Spinal cord (tissue), 10 donors: ENCODE data around the gene C19orf73. TPM values are rescaled to one million over a fixed set of nuclear protein-coding genes. Genes with fewer than 3 reads are reported as not detected.
A peak's percentile ranks its signal among the peaks of the same experiment; 100 is the strongest.

Experiments used
- DNase-seq, 6 donors: peaks; one replicate each; pipeline versions ENCODE4 v3.0.0 to v3.0.0-alpha.2; 2013 to 2015; ENCODE audit warnings: low spot score in 6 of 6, low read depth in 4 of 6
- H3K27ac ChIP-seq: one replicate; pipeline ENCODE4 v1.5.1; 2013; ENCODE audit warnings: low read depth, low read length, control low read depth
- H3K27me3 ChIP-seq: one replicate; pipeline ENCODE4 v1.6.1; 2013; ENCODE audit warnings: low read length; ENCODE audit not compliant: control insufficient read depth, insufficient read depth
- H3K36me3 ChIP-seq: one replicate; pipeline ENCODE4 v1.6.1; 2013; ENCODE audit warnings: low read length; ENCODE audit not compliant: control insufficient read depth, insufficient read depth
- H3K4me1 ChIP-seq: one replicate; pipeline ENCODE4 v1.6.1; 2013; ENCODE audit warnings: low read length; ENCODE audit not compliant: control insufficient read depth, insufficient read depth
- H3K4me3 ChIP-seq: one replicate; pipeline ENCODE4 v1.5.1; 2013; ENCODE audit warnings: low read depth, low read length, control low read depth
- H3K9me3 ChIP-seq: one replicate; pipeline ENCODE4 v1.6.1; 2013; ENCODE audit warnings: low read length; ENCODE audit not compliant: control insufficient read depth, insufficient read depth
- WGBS: methylation state at CpG from one replicate; pipeline ENCODE4 v1.1.5; 2013; ENCODE audit warnings: missing lambda C conversion rate; ENCODE audit not compliant: insufficient coverage; 5-methylcytosine and 5-hydroxymethylcytosine counted together
- polyA plus RNA-seq, 2 donors: library from polyadenylated mRNA; unstranded; fragments of 120-200 nt; gene quantifications; one replicate each; pipeline ENCODE4 v1.2.1, GENCODE V29; 2013; ENCODE audit not compliant: insufficient read length in 2 of 2
- small RNA-seq: library from RNA; depleted of rRNA; stranded (forward); fragments of <200 nt; gene quantifications from one replicate; pipeline ENCODE3, GENCODE V24; 2014; ENCODE audit warnings: low replicate concordance
- total RNA-seq, 2 donors: library from RNA; depleted of rRNA in 1 of 2; stranded (reverse); fragments of 120-200 nt in 1 of 2; fragments of >200 nt in 1 of 2; gene quantifications; one replicate each; pipeline versions ENCODE4 v1.2.3 to v1.2.4, GENCODE V29; 2013 to 2014
- donor health status: healthy.

C19orf73 gene
- total and polyA plus RNA-seq, 4 donors, result 0.40 to 3.1 (median 2.7) TPM

- H3K27ac ChIP-seq, result no peak overlapping the region
- DNase-seq, result no peak
- no peak overlapping the region for H3K4me3 ChIP-seq
- H3K4me1 ChIP-seq, result no peaks in the 10 kb centered on the region
- 76% methylated on average over 17 of the region's 23 CpGs for WGBS
- no peaks in the 10 kb centered on the region for H3K9me3 ChIP-seq
- no peaks in the 10 kb centered on the region for H3K36me3 ChIP-seq
- peaks cover 47% of the 10 kb centered on the region for H3K27me3 ChIP-seq
Measured at GRCh38 chr19:49073514-49074378, 45.2 kb downstream of the C19orf73 start.

GRCh38 chr19:49071860-49072547 lies 46.9 kb downstream of the C19orf73 start:
- DNase-seq, result peak in 1 of 6 donors; percentile 53
- H3K27me3 ChIP-seq, result peaks cover 53% of the 10 kb centered on the region
- H3K9me3 ChIP-seq, result no peaks in the 10 kb centered on the region

GRCh38 chr19:49070416-49070815 lies 48.5 kb downstream of the C19orf73 start:
- H3K36me3 ChIP-seq, result no peaks in the 10 kb centered on the region
- H3K27ac ChIP-seq, result no peak overlapping the region
- no peak overlapping the region for H3K4me3 ChIP-seq
- 91% methylated on average over 19 of the region's 21 CpGs for WGBS
- H3K9me3 ChIP-seq, result no peaks in the 10 kb centered on the region
- peaks cover 2% of the 10 kb centered on the region for H3K4me1 ChIP-seq
- DNase-seq, result no peak
- peaks cover 67% of the 10 kb centered on the region for H3K27me3 ChIP-seq

More at GRCh38 chr19:49071860-49072547, 46.9 kb downstream of the C19orf73 start:
- 3% methylated on average over 90 of the region's 93 CpGs for WGBS
- Histone ChIP-seq H3K4me3 (no peak overlapping the region), H3K36me3 (no peaks in the 10 kb centered on the region), H3K27ac (no peak overlapping the region), H3K4me1 (no peaks in the 10 kb centered on the region)

- Histone ChIP-seq H3K4me3 (no peak overlapping the region), H3K9me3 (no peaks in the 10 kb centered on the region), H3K27ac (no peak overlapping the region), H3K4me1 (peaks cover 11% of the 10 kb centered on the region), H3K36me3 (no peaks in the 10 kb centered on the region), H3K27me3 (peaks cover 74% of the 10 kb centered on the region)
- DNase-seq, result no peak
- 91% methylated on average over 9 of the region's 9 CpGs for WGBS
Measured at GRCh38 chr19:49069026-49069425, 49.9 kb downstream of the C19orf73 start.

Small RNA genes lying within 50 kb of the gene (small RNA-seq; reads per million reads assigned to genes)
- not detected for gene RN7SL708P

Other genes starting within 250 kb of the C19orf73 start
- gene PPP1R15A, start 246.7 kb downstream of the C19orf73 start, total RNA-seq, result 10 to 100 TPM; 30.6 to 42.5 TPM
- gene PPP1R15A, start 246.7 kb downstream of the C19orf73 start, polyA plus RNA-seq, result 10 to 100 TPM; 26.6 to 33.4 TPM
- under 1 TPM; 0.20 to 0.50 TPM for gene TULP2, start 220.4 kb downstream of the C19orf73 start, total RNA-seq
- 1 to 10 TPM in 1 of 2 donors, under 1 TPM in 1; 0.84 to 1.4 TPM for gene TULP2, start 220.4 kb downstream of the C19orf73 start, polyA plus RNA-seq
- gene NUCB1, start 218.8 kb downstream of the C19orf73 start, total RNA-seq, result 100 to 1,000 TPM in 1 of 2 donors, 10 to 100 TPM in 1; 94.4 to 149 TPM
- gene NUCB1, start 218.8 kb downstream of the C19orf73 start, polyA plus RNA-seq, result 100 to 1,000 TPM; 166 to 213 TPM
- 1 to 10 TPM in 1 of 2 donors, under 1 TPM in 1; 0.59 to 1.4 TPM for gene DHDH, start 185.4 kb downstream of the C19orf73 start, total RNA-seq
- 1 to 10 TPM; 2.7 to 4.6 TPM for gene DHDH, start 185.4 kb downstream of the C19orf73 start, polyA plus RNA-seq
- gene BAX, start 164.3 kb downstream of the C19orf73 start, total RNA-seq, result 10 to 100 TPM; 23.5 to 40.4 TPM
- 10 to 100 TPM; 86.0 to 91.3 TPM for gene BAX, start 164.3 kb downstream of the C19orf73 start, polyA plus RNA-seq
- 1,000 to 10,000 TPM in 1 of 2 donors, 100 to 1,000 TPM in 1; 830 to 1,568 TPM for gene FTL, start 153.8 kb downstream of the C19orf73 start, total RNA-seq
- 1,000 to 10,000 TPM; 1,197 to 1,255 TPM for gene FTL, start 153.8 kb downstream of the C19orf73 start, polyA plus RNA-seq
- 10 to 100 TPM; 22.0 to 30.9 TPM for gene GYS1, start 125.8 kb downstream of the C19orf73 start, total RNA-seq
- gene GYS1, start 125.8 kb downstream of the C19orf73 start, polyA plus RNA-seq, result 10 to 100 TPM; 35.4 to 47.5 TPM
- gene RUVBL2, start 125.3 kb downstream of the C19orf73 start, total RNA-seq, result 100 to 1,000 TPM in 1 of 2 donors, 10 to 100 TPM in 1; 80.4 to 101 TPM
- gene RUVBL2, start 125.3 kb downstream of the C19orf73 start, polyA plus RNA-seq, result 100 to 1,000 TPM; 106 to 109 TPM
- not detected for gene LHB, start 102.1 kb downstream of the C19orf73 start, total RNA-seq
- gene LHB, start 102.1 kb downstream of the C19orf73 start, polyA plus RNA-seq, result under 1 TPM in 1 of 2 donors, not detected in 1; 0.32 TPM
- under 1 TPM in 1 of 2 donors, not detected in 1; 0.72 TPM for gene CGB3, start 94.8 kb downstream of the C19orf73 start, total RNA-seq
- gene CGB3, start 94.8 kb downstream of the C19orf73 start, polyA plus RNA-seq, result under 1 TPM in 1 of 2 donors, not detected in 1; 0.73 TPM
- gene CGB2, start 87.3 kb downstream of the C19orf73 start, total RNA-seq, result not detected
- not detected for gene CGB2, start 87.3 kb downstream of the C19orf73 start, polyA plus RNA-seq
- not detected for gene CGB1, start 82.2 kb downstream of the C19orf73 start, total RNA-seq
- gene CGB1, start 82.2 kb downstream of the C19orf73 start, polyA plus RNA-seq, result not detected
- 1 to 10 TPM in 1 of 2 donors, not detected in 1; 1.4 TPM for gene CGB5, start 75.3 kb downstream of the C19orf73 start, total RNA-seq
- not detected for gene CGB5, start 75.3 kb downstream of the C19orf73 start, polyA plus RNA-seq
- under 1 TPM in 1 of 2 donors, not detected in 1; 0.72 TPM for gene CGB8, start 70.0 kb downstream of the C19orf73 start, total RNA-seq
- not detected for gene CGB8, start 70.0 kb downstream of the C19orf73 start, polyA plus RNA-seq
- under 1 TPM in 1 of 2 donors, not detected in 1; 0.17 TPM for gene CGB7, start 61.4 kb downstream of the C19orf73 start, total RNA-seq
- under 1 TPM; 0.16 to 0.29 TPM for gene CGB7, start 61.4 kb downstream of the C19orf73 start, polyA plus RNA-seq
- under 1 TPM in 1 of 2 donors, not detected in 1; 0.83 TPM for gene NTF4, start 54.3 kb downstream of the C19orf73 start, total RNA-seq
- not detected for gene NTF4, start 54.3 kb downstream of the C19orf73 start, polyA plus RNA-seq
- gene KCNA7, start 46.4 kb downstream of the C19orf73 start, total RNA-seq, result not detected
- gene KCNA7, start 46.4 kb downstream of the C19orf73 start, polyA plus RNA-seq, result under 1 TPM in 1 of 2 donors, not detected in 1; 0.08 TPM
- 100 to 1,000 TPM; 125 to 241 TPM for gene SNRNP70, start 33.7 kb downstream of the C19orf73 start, total RNA-seq
- gene SNRNP70, start 33.7 kb downstream of the C19orf73 start, polyA plus RNA-seq, result 100 to 1,000 TPM; 345 to 463 TPM
- gene LIN7B, start 4.8 kb downstream of the C19orf73 start, total RNA-seq, result 10 to 100 TPM; 20.7 to 23.5 TPM
- gene LIN7B, start 4.8 kb downstream of the C19orf73 start, polyA plus RNA-seq, result 10 to 100 TPM; 56.8 to 62.7 TPM
- 10 to 100 TPM; 21.1 to 29.0 TPM for gene PPFIA3, start 401 bp upstream of the C19orf73 start, total RNA-seq
- gene PPFIA3, start 401 bp upstream of the C19orf73 start, polyA plus RNA-seq, result 10 to 100 TPM; 83.1 to 92.2 TPM
- 10 to 100 TPM in 1 of 2 donors, 1 to 10 TPM in 1; 1.5 to 10.5 TPM for gene HRC, start 36.3 kb upstream of the C19orf73 start, total RNA-seq
- 1 to 10 TPM; 2.7 to 2.8 TPM for gene HRC, start 36.3 kb upstream of the C19orf73 start, polyA plus RNA-seq
- 10 to 100 TPM in 1 of 2 donors, 1 to 10 TPM in 1; 9.2 to 11.7 TPM for gene TRPM4, start 38.6 kb upstream of the C19orf73 start, total RNA-seq
- 10 to 100 TPM; 18.5 to 30.7 TPM for gene TRPM4, start 38.6 kb upstream of the C19orf73 start, polyA plus RNA-seq
- gene SLC6A16, start 206.0 kb upstream of the C19orf73 start, total RNA-seq, result 1 to 10 TPM in 1 of 2 donors, under 1 TPM in 1; 0.59 to 1.2 TPM
- 1 to 10 TPM; 2.8 to 3.8 TPM for gene SLC6A16, start 206.0 kb upstream of the C19orf73 start, polyA plus RNA-seq
- 10 to 100 TPM in 1 of 2 donors, 1 to 10 TPM in 1; 2.9 to 10.5 TPM for gene CD37, start 216.3 kb upstream of the C19orf73 start, total RNA-seq
- gene CD37, start 216.3 kb upstream of the C19orf73 start, polyA plus RNA-seq, result 10 to 100 TPM; 16.6 to 18.0 TPM
- gene TEAD2, start 243.3 kb upstream of the C19orf73 start, total RNA-seq, result 10 to 100 TPM; 10.6 to 35.6 TPM
- 10 to 100 TPM; 33.2 to 33.3 TPM for gene TEAD2, start 243.3 kb upstream of the C19orf73 start, polyA plus RNA-seq
- 1 to 10 TPM in 1 of 2 donors, under 1 TPM in 1; 0.69 to 3.4 TPM for gene DKKL1, start 244.7 kb upstream of the C19orf73 start, total RNA-seq
- 1 to 10 TPM; 2.7 to 3.2 TPM for gene DKKL1, start 244.7 kb upstream of the C19orf73 start, polyA plus RNA-seq